ENCODE measurements around the gene KIF3B. TPM values are rescaled to one million over a fixed set of nuclear protein-coding genes. Genes with fewer than 3 reads are reported as not detected.
A peak's percentile ranks its signal among the peaks of the same experiment; 100 is the strongest.

KIF3B gene
- total and polyA plus RNA-seq, 2 of the 13 experiments (the other 11 are each of a cell fraction or from before 2014, with no cell fraction given): 23.6 to 28.8 TPM

DNA sequence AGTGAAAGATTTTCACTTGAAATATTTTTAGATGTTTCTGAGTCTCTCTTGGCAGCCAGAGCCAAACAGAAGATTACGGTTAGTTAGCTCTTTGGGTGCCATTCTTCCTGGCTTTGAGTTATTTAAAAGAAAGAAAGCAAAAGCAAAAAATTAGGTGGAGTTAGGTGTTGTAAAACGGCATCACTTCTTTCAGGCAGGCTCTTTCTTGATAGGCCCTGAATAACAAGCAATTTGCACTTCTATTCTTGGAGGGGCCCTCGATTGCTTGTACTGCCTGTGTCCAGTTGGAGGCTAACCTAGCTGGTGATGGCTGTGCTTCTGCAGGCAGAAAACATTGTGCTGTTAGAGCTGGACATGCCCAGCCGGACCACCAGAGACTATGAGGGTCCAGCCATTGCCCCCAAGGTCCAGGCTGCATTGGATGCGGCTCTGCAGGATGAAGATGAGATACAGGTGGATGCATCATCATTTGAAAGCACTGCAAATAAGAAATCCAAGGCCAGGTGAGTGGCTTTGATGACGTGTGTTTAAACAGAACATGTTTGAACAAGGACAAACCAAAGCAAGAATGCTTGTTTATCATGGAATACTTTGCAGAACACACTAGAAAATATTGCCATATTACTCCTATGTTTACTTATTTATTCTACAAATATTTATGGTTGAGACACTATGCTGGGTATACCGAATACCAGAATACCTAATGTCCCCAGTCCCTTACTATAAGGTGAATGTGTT is 52.5 kb downstream of the KIF3B start (continued):
- no peak for TF ChIP-seq ZNF574 (CRISPR knock-in tag; IDR thresholded peaks at IDR 0.05)
- no peak for TF ChIP-seq ZNF790 (CRISPR knock-in tag; IDR thresholded peaks at IDR 0.05; ENCODE audit: borderline replicate concordance)
- peak; percentile 59 for TF ChIP-seq MAFF (IDR thresholded peaks at IDR 0.05; ENCODE audit: low read depth, low read length)
- TF ChIP-seq EEA1 (CRISPR knock-in tag; IDR thresholded peaks at IDR 0.05; ENCODE audit: borderline replicate concordance): no peak
- TF ChIP-seq MTA3 (CRISPR knock-in tag; IDR thresholded peaks at IDR 0.05): no peak
- TF ChIP-seq ARNTL (CRISPR knock-in tag; IDR thresholded peaks at IDR 0.05): no peak
- TF ChIP-seq, protein P1, sequence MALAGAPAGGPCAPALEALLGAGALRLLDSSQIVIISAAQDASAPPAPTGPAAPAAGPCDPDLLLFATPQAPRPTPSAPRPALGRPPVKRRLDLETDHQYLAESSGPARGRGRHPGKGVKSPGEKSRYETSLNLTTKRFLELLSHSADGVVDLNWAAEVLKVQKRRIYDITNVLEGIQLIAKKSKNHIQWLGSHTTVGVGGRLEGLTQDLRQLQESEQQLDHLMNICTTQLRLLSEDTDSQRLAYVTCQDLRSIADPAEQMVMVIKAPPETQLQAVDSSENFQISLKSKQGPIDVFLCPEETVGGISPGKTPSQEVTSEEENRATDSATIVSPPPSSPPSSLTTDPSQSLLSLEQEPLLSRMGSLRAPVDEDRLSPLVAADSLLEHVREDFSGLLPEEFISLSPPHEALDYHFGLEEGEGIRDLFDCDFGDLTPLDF (CRISPR knock-in tag; IDR thresholded peaks at IDR 0.05): no peak
- TF ChIP-seq ZBTB20 (CRISPR knock-in tag; IDR thresholded peaks at IDR 0.05; ENCODE audit: borderline replicate concordance, low read depth): peak; percentile 88; the same call in 1 of the 2 replicates
- TF ChIP-seq ZNF143 (CRISPR knock-in tag; IDR thresholded peaks at IDR 0.05): no peak
- TF ChIP-seq ZNF510 (CRISPR knock-in tag; IDR thresholded peaks at IDR 0.05; ENCODE audit: low read depth): no peak
- peak; percentile 92 for TF ChIP-seq RARA (CRISPR knock-in tag; IDR thresholded peaks at IDR 0.05)
- TF ChIP-seq LCORL (IDR thresholded peaks at IDR 0.05): no peak; the same call in 1 of the 2 replicates
- TF ChIP-seq LCORL (CRISPR knock-in tag; IDR thresholded peaks at IDR 0.05): peak; percentile 80
- TF ChIP-seq SAP130 (CRISPR knock-in tag; IDR thresholded peaks at IDR 0.05; ENCODE audit: low read depth): peak; percentile 91
- no peak for TF ChIP-seq ZNF256 (CRISPR knock-in tag; conservative IDR thresholded peaks at IDR 0.05)
- TF ChIP-seq ELF3 (CRISPR knock-in tag; IDR thresholded peaks at IDR 0.05): peak; percentile 94
- no peak for TF ChIP-seq ZNF546 (CRISPR knock-in tag; conservative IDR thresholded peaks at IDR 0.05)
- TF ChIP-seq ZNF776 (CRISPR knock-in tag; IDR thresholded peaks at IDR 0.05): no peak
- no peak for TF ChIP-seq PRPF4 (IDR thresholded peaks at IDR 0.05; ENCODE audit: low read depth, low read length, poor library complexity, severe bottlenecking)
- 0 out of 2 replicates have a peak, but pooled peaks have one; percentile 68 for TF ChIP-seq ZNF160 (CRISPR knock-in tag; IDR thresholded peaks at IDR 0.05)
- TF ChIP-seq MYPOP (CRISPR knock-in tag; IDR thresholded peaks at IDR 0.05): no peak
- TF ChIP-seq, protein P2, sequence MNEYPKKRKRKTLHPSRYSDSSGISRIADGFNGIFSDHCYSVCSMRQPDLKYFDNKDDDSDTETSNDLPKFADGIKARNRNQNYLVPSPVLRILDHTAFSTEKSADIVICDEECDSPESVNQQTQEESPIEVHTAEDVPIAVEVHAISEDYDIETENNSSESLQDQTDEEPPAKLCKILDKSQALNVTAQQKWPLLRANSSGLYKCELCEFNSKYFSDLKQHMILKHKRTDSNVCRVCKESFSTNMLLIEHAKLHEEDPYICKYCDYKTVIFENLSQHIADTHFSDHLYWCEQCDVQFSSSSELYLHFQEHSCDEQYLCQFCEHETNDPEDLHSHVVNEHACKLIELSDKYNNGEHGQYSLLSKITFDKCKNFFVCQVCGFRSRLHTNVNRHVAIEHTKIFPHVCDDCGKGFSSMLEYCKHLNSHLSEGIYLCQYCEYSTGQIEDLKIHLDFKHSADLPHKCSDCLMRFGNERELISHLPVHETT (CRISPR knock-in tag; conservative IDR thresholded peaks at IDR 0.05): no peak
- no peak for TF ChIP-seq MTF2 (CRISPR knock-in tag; IDR thresholded peaks at IDR 0.05; ENCODE audit: borderline replicate concordance)
- no peak for TF ChIP-seq PREB (CRISPR knock-in tag; IDR thresholded peaks at IDR 0.05)
